A673 (cell line): ENCODE measurements around the gene OR2T2.
"Not testable (repeated sequence)": the region's sequence is repeated elsewhere in the genome, so short reads cannot be mapped to it uniquely, and the experiment has no call there.

Experiments
- EZH2 ChIP-seq: fragments of 200-600 bp; sonication (generic); IDR thresholded peaks from 2 replicates; pipeline ENCODE4 v1.6.1; 2017; ENCODE audit warnings: borderline replicate concordance, low read depth, mild to moderate bottlenecking, mixed read lengths, antibody characterized with exemption, low read length; ENCODE audit not compliant: poor library complexity, severe bottlenecking
- TF ChIP-seq, protein P1 (sequence below): fragments of 300-800, 200-600 bp; sonication (generic); conservative IDR thresholded peaks from 2 replicates; pipeline ENCODE4 v1.5.1; 2017; ENCODE audit warnings: low read depth, mild to moderate bottlenecking, antibody characterized with exemption, low read length, moderate library complexity, mixed read lengths

GRCh38 chr1:248473051-248473450 lies 27.6 kb downstream of the OR2T2 start, which contains the start of gene OR2T3:
- TF ChIP-seq, protein P1, sequence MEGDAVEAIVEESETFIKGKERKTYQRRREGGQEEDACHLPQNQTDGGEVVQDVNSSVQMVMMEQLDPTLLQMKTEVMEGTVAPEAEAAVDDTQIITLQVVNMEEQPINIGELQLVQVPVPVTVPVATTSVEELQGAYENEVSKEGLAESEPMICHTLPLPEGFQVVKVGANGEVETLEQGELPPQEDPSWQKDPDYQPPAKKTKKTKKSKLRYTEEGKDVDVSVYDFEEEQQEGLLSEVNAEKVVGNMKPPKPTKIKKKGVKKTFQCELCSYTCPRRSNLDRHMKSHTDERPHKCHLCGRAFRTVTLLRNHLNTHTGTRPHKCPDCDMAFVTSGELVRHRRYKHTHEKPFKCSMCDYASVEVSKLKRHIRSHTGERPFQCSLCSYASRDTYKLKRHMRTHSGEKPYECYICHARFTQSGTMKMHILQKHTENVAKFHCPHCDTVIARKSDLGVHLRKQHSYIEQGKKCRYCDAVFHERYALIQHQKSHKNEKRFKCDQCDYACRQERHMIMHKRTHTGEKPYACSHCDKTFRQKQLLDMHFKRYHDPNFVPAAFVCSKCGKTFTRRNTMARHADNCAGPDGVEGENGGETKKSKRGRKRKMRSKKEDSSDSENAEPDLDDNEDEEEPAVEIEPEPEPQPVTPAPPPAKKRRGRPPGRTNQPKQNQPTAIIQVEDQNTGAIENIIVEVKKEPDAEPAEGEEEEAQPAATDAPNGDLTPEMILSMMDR: not testable (repeated sequence)
- TF ChIP-seq EZH2: not testable (repeated sequence)
